Calu3 (cell line): Measurements from ENCODE around the gene CAPZA2. TPM values are rescaled to one million over a fixed set of nuclear protein-coding genes. Genes with fewer than 3 reads are reported as not detected.
"Not testable (repeated sequence)": the region's sequence is repeated elsewhere in the genome, so short reads cannot be mapped to it uniquely, and the experiment has no call there.

ENCODE experiments used
- Bru-seq: library from RNA; stranded (reverse); fragments of 400-500 nt; gene quantifications from one replicate; lab custom pipeline; 2021; lab: Mats Ljungman, UMichigan
- BruChase-seq, 2 experiments: library from RNA; stranded (reverse); fragments of 400-500 nt; gene quantifications; one replicate each; lab custom pipeline; 2021; lab: Mats Ljungman, UMichigan
- BruUV-seq: library from RNA; stranded (reverse); fragments of 400-500 nt; replicated peaks from 2 replicates; lab custom pipeline; 2021; lab: Mats Ljungman, UMichigan
- CTCF ChIA-PET: fragments of 300-600 bp; sonication (Branson Sonifier 250); formaldehyde crosslinking; loops from one replicate; lab custom pipeline; 2022; ENCODE audit warnings: antibody characterized with exemption; lab: Charles Lee
- DNase-seq: peaks from one replicate; pipeline ENCODE4 v3.0.0; 2022
- H3K27ac Mint-ChIP-seq: one replicate; pipeline ENCODE4 v1.8.0; 2022; ENCODE audit warnings: mixed read lengths; ENCODE audit not compliant: unreplicated experiment
- H3K27me3 Mint-ChIP-seq: one replicate; pipeline ENCODE4 v1.8.0; 2022; ENCODE audit warnings: mixed read lengths; ENCODE audit not compliant: unreplicated experiment
- H3K36me3 Mint-ChIP-seq: one replicate; pipeline ENCODE4 v1.8.0; 2022; ENCODE audit warnings: mild to moderate bottlenecking, moderate library complexity, mixed read lengths; ENCODE audit not compliant: insufficient read depth, unreplicated experiment
- H3K4me1 Mint-ChIP-seq: one replicate; pipeline ENCODE4 v1.8.0; 2022; ENCODE audit warnings: mild to moderate bottlenecking, low read depth, mixed read lengths; ENCODE audit not compliant: unreplicated experiment
- H3K4me3 Mint-ChIP-seq: one replicate; pipeline ENCODE4 v1.8.0; 2022; ENCODE audit warnings: mild to moderate bottlenecking, low read depth, moderate library complexity, mixed read lengths; ENCODE audit not compliant: unreplicated experiment
- H3K9me3 Mint-ChIP-seq: one replicate; pipeline ENCODE4 v1.8.0; 2022; ENCODE audit warnings: low read depth, mixed read lengths; ENCODE audit not compliant: unreplicated experiment
- intact Hi-C: fragments of 100-400 bp; cut with micrococcal nuclease; formaldehyde crosslinking; loops from one replicate; pipeline ENCODE4 v1.10.0; 2022; ENCODE audit not compliant: unreplicated experiment
- long read RNA-seq: library from polyadenylated mRNA; stranded (forward); transcript quantifications from one replicate; pipeline ENCODE4 v2.0.0, GENCODE V29; 2022
- total RNA-seq: library from RNA; stranded (reverse); gene quantifications from 2 replicates; pipeline ENCODE4 v1.2.3, GENCODE V29; 2022
- TF ChIP-seq, protein P1 (sequence below): fragments of 200-600 bp; IDR thresholded peaks from one replicate; pipeline ENCODE4 v1.8.0; 2022; ENCODE audit warnings: antibody characterized with exemption; ENCODE audit not compliant: unreplicated experiment

Gene CAPZA2
- total RNA-seq = 209 TPM in 2 replicates
- Bru-seq, nascent RNA = percentile 91 among the genes with signal in this experiment
- BruChase-seq, experiment 1, labeled RNA remaining after a 6-hour chase = percentile 88 among the genes with signal in this experiment
- percentile 75 among the genes with signal in this experiment for BruChase-seq, experiment 2, labeled RNA remaining after a 2-hour chase
- long read RNA-seq, full-length matches to known transcripts = 458 of 475 reads
- long read RNA-seq, partial matches to known transcripts = 3 of 475 reads
- long read RNA-seq, other reads (novel, unspliced or antisense) = 14 of 475 reads

DNA sequence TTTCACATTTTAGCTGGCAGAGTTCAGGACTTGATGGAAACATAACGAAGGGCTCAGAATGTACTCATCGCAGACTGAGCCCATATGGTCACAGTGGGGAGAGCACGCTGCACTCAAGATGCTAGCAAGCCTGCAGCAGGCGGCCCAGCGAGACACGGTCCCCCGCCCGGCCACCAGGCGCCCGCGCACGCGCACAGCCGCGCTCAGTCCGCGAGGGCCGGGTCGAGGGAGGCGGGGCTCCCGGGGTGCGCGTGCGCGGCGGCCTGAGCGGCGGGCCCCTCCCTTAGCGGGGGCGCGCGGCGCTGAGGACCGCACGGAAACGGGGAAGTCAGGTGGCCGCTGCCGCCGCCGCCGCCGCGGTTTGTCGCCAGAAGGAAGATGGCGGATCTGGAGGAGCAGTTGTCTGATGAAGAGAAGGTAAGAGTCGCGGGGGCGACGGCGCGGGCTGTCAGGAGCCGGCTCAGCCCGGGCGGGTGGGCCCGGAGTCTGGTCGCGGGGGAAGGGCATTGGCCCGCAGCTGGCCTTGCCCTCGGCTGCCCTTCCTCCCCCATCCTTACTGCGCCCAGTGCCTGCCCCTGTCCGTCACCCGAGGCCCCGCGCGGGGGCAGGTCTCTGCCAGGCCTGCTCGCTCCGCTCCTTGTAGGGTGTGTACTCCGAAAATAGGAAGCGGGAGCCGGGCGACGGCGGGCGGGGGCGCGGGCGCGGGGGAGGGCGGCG, at the start of gene CAPZA2:
TSS of gene CAPZA2 (plus strand) at position 354 of the 717 bp plus-strand sequence. CDS start at position 379, 25 bp downstream.
- no peaks in the 10 kb centered on the region for H3K27me3 Mint-ChIP-seq
- BruUV-seq = no TSS peak
- TF ChIP-seq, protein P1, sequence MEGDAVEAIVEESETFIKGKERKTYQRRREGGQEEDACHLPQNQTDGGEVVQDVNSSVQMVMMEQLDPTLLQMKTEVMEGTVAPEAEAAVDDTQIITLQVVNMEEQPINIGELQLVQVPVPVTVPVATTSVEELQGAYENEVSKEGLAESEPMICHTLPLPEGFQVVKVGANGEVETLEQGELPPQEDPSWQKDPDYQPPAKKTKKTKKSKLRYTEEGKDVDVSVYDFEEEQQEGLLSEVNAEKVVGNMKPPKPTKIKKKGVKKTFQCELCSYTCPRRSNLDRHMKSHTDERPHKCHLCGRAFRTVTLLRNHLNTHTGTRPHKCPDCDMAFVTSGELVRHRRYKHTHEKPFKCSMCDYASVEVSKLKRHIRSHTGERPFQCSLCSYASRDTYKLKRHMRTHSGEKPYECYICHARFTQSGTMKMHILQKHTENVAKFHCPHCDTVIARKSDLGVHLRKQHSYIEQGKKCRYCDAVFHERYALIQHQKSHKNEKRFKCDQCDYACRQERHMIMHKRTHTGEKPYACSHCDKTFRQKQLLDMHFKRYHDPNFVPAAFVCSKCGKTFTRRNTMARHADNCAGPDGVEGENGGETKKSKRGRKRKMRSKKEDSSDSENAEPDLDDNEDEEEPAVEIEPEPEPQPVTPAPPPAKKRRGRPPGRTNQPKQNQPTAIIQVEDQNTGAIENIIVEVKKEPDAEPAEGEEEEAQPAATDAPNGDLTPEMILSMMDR = peak; percentile 50
- peaks cover 23% of the 10 kb centered on the region for H3K4me1 Mint-ChIP-seq
- peaks cover 22% of the 10 kb centered on the region for H3K36me3 Mint-ChIP-seq
- peak within 1 kb of the TSS; percentile 94 for H3K27ac Mint-ChIP-seq
- no peaks in the 10 kb centered on the region for H3K9me3 Mint-ChIP-seq
- CTCF ChIA-PET = interaction anchor here (1.1 kb wide), 1 partner anchor 70 kb away, joined by 3 read pairs; no protein-coding TSS in a partner anchor
- H3K4me3 Mint-ChIP-seq = peak within 1 kb of the TSS; percentile 88
- peak; percentile 97 for DNase-seq
- intact Hi-C loops = loop anchor here (2.0 kb wide), 1 partner anchor 50 kb away; no protein-coding TSS in a partner anchor

DNA sequence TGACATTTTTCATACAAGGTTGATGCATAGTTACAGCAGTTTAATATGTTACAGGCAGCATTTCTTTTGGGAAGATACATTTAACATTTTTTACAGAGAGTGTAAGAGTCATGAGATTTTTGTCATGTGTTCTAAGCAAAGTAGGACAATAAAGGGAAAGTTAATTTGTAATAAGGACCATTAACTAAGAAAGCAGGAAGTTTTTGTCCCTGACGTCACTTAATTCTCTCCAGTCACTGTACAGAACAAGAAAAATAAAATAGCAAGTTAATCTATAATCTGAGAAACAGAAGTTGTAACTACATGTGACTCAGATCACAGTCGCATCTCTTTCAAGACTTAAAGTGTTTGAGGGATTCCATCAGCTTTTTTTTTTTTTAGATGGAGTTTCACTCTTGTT, 49.5 kb upstream of the CAPZA2 start:
- Mint-ChIP-seq H3K36me3 (peaks cover 7% of the 10 kb centered on the region), H3K27me3 (no peaks in the 10 kb centered on the region), H3K9me3 (no peaks in the 10 kb centered on the region), H3K4me1 (peaks cover 53% of the 10 kb centered on the region), H3K27ac (peak overlapping the region; percentile 93), H3K4me3 (peak overlapping the region; percentile 24)
- TF ChIP-seq, protein P1 = no peak
- CTCF ChIA-PET = no interaction called here
- BruUV-seq = no TSS peak
- intact Hi-C loops = loop anchor here (2.0 kb wide), 1 partner anchor 50 kb away; the partner anchor contains the start of gene CAPZA2
- no peak for DNase-seq

DNA sequence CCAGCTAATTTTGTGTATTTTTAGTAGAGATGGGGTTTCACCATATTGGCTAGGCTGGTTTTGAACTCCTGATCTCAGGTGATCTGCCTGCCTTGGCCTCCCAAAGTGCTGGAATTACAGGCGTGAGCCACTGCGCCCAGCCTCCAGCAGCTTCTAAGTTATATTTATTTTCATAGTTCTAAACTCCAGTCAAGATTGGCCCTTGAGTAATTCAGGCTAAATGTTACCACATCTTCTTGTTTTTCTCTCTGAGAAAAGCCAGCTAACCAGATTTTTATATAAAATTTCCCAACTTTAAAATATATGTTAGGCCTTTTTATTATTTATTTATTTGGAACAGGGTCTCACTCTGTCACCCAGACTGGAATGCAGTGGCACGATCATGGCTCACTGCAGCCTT, 49.0 kb upstream of the CAPZA2 start:
- H3K27me3 Mint-ChIP-seq, DNase-seq, H3K4me3 Mint-ChIP-seq, H3K9me3 Mint-ChIP-seq, H3K36me3 Mint-ChIP-seq, CTCF ChIA-PET: not testable (repeated sequence)
- Mint-ChIP-seq H3K27ac (peak overlapping the region; percentile 93), H3K4me1 (peaks cover 48% of the 10 kb centered on the region)
- TSS peak; percentile 51 for BruUV-seq
- intact Hi-C loops = loop anchor here (2.0 kb wide), 1 partner anchor 49 kb away; the partner anchor contains the start of gene CAPZA2

DNA sequence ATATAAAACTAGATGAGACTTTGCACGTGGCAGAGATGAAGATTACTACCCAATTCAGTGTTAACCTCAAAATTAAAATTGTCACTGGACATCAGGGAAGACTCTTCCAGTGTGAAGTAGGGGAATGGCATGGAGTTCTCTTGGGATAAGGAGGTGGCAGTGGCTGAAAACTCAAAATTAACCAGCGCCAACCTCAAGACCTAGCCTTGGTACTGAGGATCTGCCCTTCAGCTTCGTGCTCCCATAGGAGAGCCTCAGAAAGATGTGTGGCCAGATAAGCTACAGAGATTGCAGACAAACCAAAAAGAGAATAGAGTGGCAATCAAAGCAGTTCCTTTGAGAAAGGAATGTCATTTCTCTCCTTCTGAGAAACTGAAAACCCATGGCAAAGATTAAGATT, 47.3 kb upstream of the CAPZA2 start:
- Mint-ChIP-seq H3K4me1 (peaks cover 31% of the 10 kb centered on the region), H3K27me3 (no peaks in the 10 kb centered on the region), H3K27ac (no peak overlapping the region), H3K4me3 (no peak overlapping the region), H3K36me3 (peaks cover 5% of the 10 kb centered on the region), H3K9me3 (no peaks in the 10 kb centered on the region)
- intact Hi-C loops = no loop called here
- TF ChIP-seq, protein P1 = no peak
- BruUV-seq = no TSS peak
- CTCF ChIA-PET = no interaction called here
- DNase-seq = no peak
